GM23338 (cell line): ENCODE results near the gene ZFP36L1. TPM values are rescaled to one million over a fixed set of nuclear protein-coding genes. Genes with fewer than 3 reads are reported as not detected.

Source experiments
- ATAC-seq: fragments of 200-7000 bp; cut with Tn5 transposase; 3 replicates; pipeline ENCODE4 v1.9.1; 2020
- DNase-seq: peaks from one replicate; pipeline ENCODE4 v3.0.0-alpha.2; 2015; ENCODE audit warnings: low spot score
- H2AFZ ChIP-seq: fragments of 200-600 bp; sonication (generic); 2 replicates; pipeline ENCODE4 v1.8.0; 2016; ENCODE audit warnings: antibody characterized with exemption, mild to moderate bottlenecking, moderate library complexity
- H3F3A ChIP-seq: fragments of 200-600 bp; sonication (generic); replicated peaks from 2 replicates; pipeline ENCODE4 v1.8.0; 2017; ENCODE audit warnings: antibody characterized with exemption, mixed run types, low read depth
- H3K27ac ChIP-seq: fragments of 200-600 bp; sonication (generic); 2 replicates; pipeline ENCODE4 v1.6.1; 2016; ENCODE audit warnings: low read depth
- H3K27me3 ChIP-seq: fragments of 200-600 bp; sonication (generic); 2 replicates; pipeline ENCODE4 v1.8.0; 2016; ENCODE audit warnings: mild to moderate bottlenecking, mixed run types, moderate library complexity; ENCODE audit not compliant: insufficient read depth
- H3K36me3 ChIP-seq: fragments of 200-600 bp; sonication (generic); 2 replicates; pipeline ENCODE4 v1.8.0; 2016; ENCODE audit warnings: mild to moderate bottlenecking; ENCODE audit not compliant: insufficient read depth
- H3K4me1 ChIP-seq: fragments of 200-600 bp; sonication (generic); 2 replicates; pipeline ENCODE4 v1.8.0; 2016; ENCODE audit warnings: mild to moderate bottlenecking, moderate library complexity; ENCODE audit not compliant: insufficient read depth
- H3K4me2 ChIP-seq: fragments of 200-600 bp; sonication (generic); 2 replicates; pipeline ENCODE4 v1.7.1; 2017; ENCODE audit warnings: mixed run types
- H3K4me3 ChIP-seq: fragments of 200-600 bp; sonication (generic); 2 replicates; pipeline ENCODE4 v1.6.1; 2016; ENCODE audit warnings: mixed run types
- H3K79me2 ChIP-seq: fragments of 200-600 bp; sonication (generic); replicated peaks from 2 replicates; pipeline ENCODE4 v1.8.0; 2017; ENCODE audit warnings: mild to moderate bottlenecking; ENCODE audit not compliant: insufficient read depth
- H3K9me2 ChIP-seq: fragments of 200-600 bp; sonication (generic); 2 replicates; pipeline ENCODE4 v1.8.0; 2017; ENCODE audit not compliant: insufficient read depth
- H4K20me1 ChIP-seq: fragments of 200-600 bp; sonication (generic); replicated peaks from 2 replicates; pipeline ENCODE4 v1.8.0; 2017; ENCODE audit warnings: mild to moderate bottlenecking; ENCODE audit not compliant: insufficient read depth
- H3K27ac Mint-ChIP-seq: 2 replicates; pipeline ENCODE4 v1.8.0; 2020; ENCODE audit warnings: inconsistent platforms, mild to moderate bottlenecking, moderate library complexity, mixed read lengths
- H3K27me3 Mint-ChIP-seq: 3 replicates; pipeline ENCODE4 v1.8.0; 2022; ENCODE audit warnings: low read depth, mild to moderate bottlenecking, moderate library complexity, mixed read lengths, inconsistent platforms; ENCODE audit not compliant: insufficient read depth, poor library complexity
- H3K36me3 Mint-ChIP-seq: 3 replicates; pipeline ENCODE4 v1.8.0; 2021; ENCODE audit warnings: low read depth, mild to moderate bottlenecking, inconsistent platforms, moderate library complexity, mixed read lengths
- H3K4me1 Mint-ChIP-seq: 3 replicates; pipeline ENCODE4 v1.8.0; 2020; ENCODE audit warnings: mild to moderate bottlenecking, inconsistent platforms, mixed read lengths
- H3K4me3 Mint-ChIP-seq: 3 replicates; pipeline ENCODE4 v1.8.0; 2021; ENCODE audit warnings: moderate library complexity, mild to moderate bottlenecking, inconsistent platforms, mixed read lengths
- H3K9me3 Mint-ChIP-seq: 3 replicates; pipeline ENCODE4 v1.8.0; 2020; ENCODE audit warnings: moderate library complexity, mild to moderate bottlenecking, inconsistent platforms, mixed read lengths
- CREB1 ChIP-seq: fragments of 250-450 bp; sonication (Bioruptor Pico); IDR thresholded peaks from 2 replicates; pipeline ENCODE4 v1.5.0; 2020; ENCODE audit warnings: low read depth, mild to moderate bottlenecking, moderate library complexity
- EZH2 ChIP-seq: fragments of 200-600 bp; sonication (generic); IDR thresholded peaks from one replicate; pipeline ENCODE4 v1.8.0; 2017; ENCODE audit warnings: antibody characterized with exemption, mild to moderate bottlenecking, low read depth; ENCODE audit not compliant: unreplicated experiment
- EZH2phosphoT487 ChIP-seq: fragments of 200-600 bp; sonication (generic); IDR thresholded peaks from one replicate; pipeline ENCODE4 v1.8.1; 2018; ENCODE audit warnings: antibody characterized with exemption; ENCODE audit not compliant: unreplicated experiment
- JUNB ChIP-seq: IDR thresholded peaks from one replicate; pipeline ENCODE4 v1.6.1; 2016; ENCODE audit warnings: antibody characterized with exemption; ENCODE audit not compliant: unreplicated experiment
- NANOG ChIP-seq: IDR thresholded peaks from 2 replicates; pipeline ENCODE4 v1.6.1; 2016; ENCODE audit warnings: antibody characterized with exemption, borderline replicate concordance
- POLR2AphosphoS5 ChIP-seq: IDR thresholded peaks from 2 replicates; pipeline ENCODE4 v1.6.1; 2016; ENCODE audit warnings: antibody characterized with exemption, low read depth
- STAT1 ChIP-seq: IDR thresholded peaks from one replicate; pipeline ENCODE4 v1.6.1; 2016; ENCODE audit warnings: antibody characterized with exemption; ENCODE audit not compliant: unreplicated experiment
- ZNF114 ChIP-seq: fragments of 250-450 bp; sonication (Bioruptor Pico); IDR thresholded peaks from 2 replicates; pipeline ENCODE4 v1.5.0; 2020; ENCODE audit warnings: mild to moderate bottlenecking, moderate library complexity
- ZNF331 ChIP-seq: fragments of 250-450 bp; sonication (Bioruptor Pico); IDR thresholded peaks from 2 replicates; pipeline ENCODE4 v1.5.0; 2020; ENCODE audit warnings: low read depth, mild to moderate bottlenecking, moderate library complexity
- ZNF462 ChIP-seq: fragments of 250-450 bp; sonication (Bioruptor Pico); IDR thresholded peaks from 2 replicates; pipeline ENCODE4 v1.5.0; 2020; ENCODE audit warnings: mild to moderate bottlenecking, moderate library complexity
- polyA plus RNA-seq: library from polyadenylated mRNA; unstranded; fragments of >200 nt; fragmentation: Nextera tagmentation; extraction: Ambion mirVana; gene quantifications from 2 replicates; pipeline ENCODE4 v1.2.1, GENCODE V29; 2016
- total RNA-seq: library from RNA; depleted of rRNA; stranded (reverse); fragments of >200 nt; shearing (Covaris generic); gene quantifications from 2 replicates; pipeline ENCODE4 v1.2.3, GENCODE V29; 2014
- TF ChIP-seq, protein P1 (sequence below), 2 experiments: fragments of 200-600 bp in 1 of 2; sonication (generic) in 1 of 2; conservative IDR thresholded peaks; 2 replicates each; pipeline versions ENCODE4 v1.5.1 to v1.6.1; 2016 to 2017; ENCODE audit warnings: antibody characterized with exemption in 2 of 2, low read depth in 2 of 2, mild to moderate bottlenecking in 2 of 2, moderate library complexity in 1 of 2
- TF ChIP-seq, protein P2 (sequence below): IDR thresholded peaks from 2 replicates; pipeline ENCODE4 v1.6.1; 2016; ENCODE audit warnings: antibody characterized with exemption
- TF ChIP-seq, protein P3 (sequence below): IDR thresholded peaks from one replicate; pipeline ENCODE4 v1.6.1; 2018; ENCODE audit warnings: antibody characterized with exemption; ENCODE audit not compliant: unreplicated experiment

ZFP36L1 gene
- total and polyA plus RNA-seq, 2 experiments from 2014 or later: 148 to 382 TPM

DNA sequence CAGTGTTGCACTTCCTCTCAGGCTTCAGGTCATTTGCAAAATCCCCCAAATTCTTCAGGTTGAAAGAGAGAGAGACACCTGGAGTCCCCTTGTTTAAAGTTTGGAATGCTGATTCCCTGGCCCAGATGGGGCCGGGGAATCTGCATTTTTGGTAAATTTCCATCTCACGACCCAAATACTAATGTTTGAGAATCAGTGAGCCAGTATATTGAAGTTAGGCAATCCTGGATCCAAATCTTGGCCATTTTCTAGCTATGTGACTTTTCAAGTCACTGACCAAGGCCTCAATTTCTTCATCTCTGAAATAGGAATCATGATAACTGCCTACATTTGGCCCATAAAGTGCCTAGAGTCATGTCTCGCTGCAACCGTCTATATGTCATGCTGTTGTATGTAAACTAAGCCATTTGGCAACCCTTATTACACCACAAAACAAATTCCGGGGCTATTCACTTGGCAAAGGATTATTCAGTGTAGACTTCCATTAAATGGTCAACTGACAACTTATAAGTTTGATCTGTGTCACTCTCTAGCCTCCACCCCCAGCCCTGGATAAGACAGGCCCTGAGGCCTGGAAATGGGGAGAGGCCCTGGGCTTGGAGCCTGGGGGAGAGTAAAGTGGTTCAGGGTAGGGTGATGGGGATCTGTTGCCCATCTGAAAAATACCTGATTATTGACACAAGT is 3.7 kb upstream of the ZFP36L1 start:
- H3K27ac ChIP-seq: peak overlapping the region; percentile 100
- DNase-seq (peak; percentile 97), ATAC-seq (peak; percentile 0)
- no peaks in the 10 kb centered on the region for H3K36me3 ChIP-seq
- no peaks in the 10 kb centered on the region for H3K9me2 ChIP-seq
- Mint-ChIP-seq H3K27me3 (peaks cover 40% of the 10 kb centered on the region), H3K9me3 (peaks cover 21% of the 10 kb centered on the region), H3K27ac (peak overlapping the region; percentile 98), H3K4me3 (peak overlapping the region; percentile 95), H3K36me3 (peaks cover 40% of the 10 kb centered on the region), H3K4me1 (peaks cover 26% of the 10 kb centered on the region)
- no peaks in the 10 kb centered on the region for H3K27me3 ChIP-seq
- H4K20me1 ChIP-seq: peaks cover 6% of the 10 kb centered on the region
- TF ChIP-seq ZNF462 (CRISPR knock-in tag) (peak; percentile 58; the same call in 1 of the 2 replicates), EZH2 (no peak), CREB1 (CRISPR knock-in tag) (peak; percentile 76), STAT1 (no peak), ZNF114 (CRISPR knock-in tag) (0 out of 2 replicates have a peak, but pooled peaks have one; percentile 59), JUNB (no peak), POLR2AphosphoS5 (no peak), EZH2phosphoT487 (no peak), ZNF331 (CRISPR knock-in tag) (no peak), NANOG (0 out of 2 replicates have a peak, but pooled peaks have one; percentile 37)
- TF ChIP-seq, protein P1, sequence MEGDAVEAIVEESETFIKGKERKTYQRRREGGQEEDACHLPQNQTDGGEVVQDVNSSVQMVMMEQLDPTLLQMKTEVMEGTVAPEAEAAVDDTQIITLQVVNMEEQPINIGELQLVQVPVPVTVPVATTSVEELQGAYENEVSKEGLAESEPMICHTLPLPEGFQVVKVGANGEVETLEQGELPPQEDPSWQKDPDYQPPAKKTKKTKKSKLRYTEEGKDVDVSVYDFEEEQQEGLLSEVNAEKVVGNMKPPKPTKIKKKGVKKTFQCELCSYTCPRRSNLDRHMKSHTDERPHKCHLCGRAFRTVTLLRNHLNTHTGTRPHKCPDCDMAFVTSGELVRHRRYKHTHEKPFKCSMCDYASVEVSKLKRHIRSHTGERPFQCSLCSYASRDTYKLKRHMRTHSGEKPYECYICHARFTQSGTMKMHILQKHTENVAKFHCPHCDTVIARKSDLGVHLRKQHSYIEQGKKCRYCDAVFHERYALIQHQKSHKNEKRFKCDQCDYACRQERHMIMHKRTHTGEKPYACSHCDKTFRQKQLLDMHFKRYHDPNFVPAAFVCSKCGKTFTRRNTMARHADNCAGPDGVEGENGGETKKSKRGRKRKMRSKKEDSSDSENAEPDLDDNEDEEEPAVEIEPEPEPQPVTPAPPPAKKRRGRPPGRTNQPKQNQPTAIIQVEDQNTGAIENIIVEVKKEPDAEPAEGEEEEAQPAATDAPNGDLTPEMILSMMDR (conservative IDR thresholded peaks at IDR 0.05; ENCODE audit: low read depth in 2 of 2): no peak
- TF ChIP-seq, protein P2, sequence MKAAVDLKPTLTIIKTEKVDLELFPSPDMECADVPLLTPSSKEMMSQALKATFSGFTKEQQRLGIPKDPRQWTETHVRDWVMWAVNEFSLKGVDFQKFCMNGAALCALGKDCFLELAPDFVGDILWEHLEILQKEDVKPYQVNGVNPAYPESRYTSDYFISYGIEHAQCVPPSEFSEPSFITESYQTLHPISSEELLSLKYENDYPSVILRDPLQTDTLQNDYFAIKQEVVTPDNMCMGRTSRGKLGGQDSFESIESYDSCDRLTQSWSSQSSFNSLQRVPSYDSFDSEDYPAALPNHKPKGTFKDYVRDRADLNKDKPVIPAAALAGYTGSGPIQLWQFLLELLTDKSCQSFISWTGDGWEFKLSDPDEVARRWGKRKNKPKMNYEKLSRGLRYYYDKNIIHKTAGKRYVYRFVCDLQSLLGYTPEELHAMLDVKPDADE: no peak
- TF ChIP-seq, protein P3, sequence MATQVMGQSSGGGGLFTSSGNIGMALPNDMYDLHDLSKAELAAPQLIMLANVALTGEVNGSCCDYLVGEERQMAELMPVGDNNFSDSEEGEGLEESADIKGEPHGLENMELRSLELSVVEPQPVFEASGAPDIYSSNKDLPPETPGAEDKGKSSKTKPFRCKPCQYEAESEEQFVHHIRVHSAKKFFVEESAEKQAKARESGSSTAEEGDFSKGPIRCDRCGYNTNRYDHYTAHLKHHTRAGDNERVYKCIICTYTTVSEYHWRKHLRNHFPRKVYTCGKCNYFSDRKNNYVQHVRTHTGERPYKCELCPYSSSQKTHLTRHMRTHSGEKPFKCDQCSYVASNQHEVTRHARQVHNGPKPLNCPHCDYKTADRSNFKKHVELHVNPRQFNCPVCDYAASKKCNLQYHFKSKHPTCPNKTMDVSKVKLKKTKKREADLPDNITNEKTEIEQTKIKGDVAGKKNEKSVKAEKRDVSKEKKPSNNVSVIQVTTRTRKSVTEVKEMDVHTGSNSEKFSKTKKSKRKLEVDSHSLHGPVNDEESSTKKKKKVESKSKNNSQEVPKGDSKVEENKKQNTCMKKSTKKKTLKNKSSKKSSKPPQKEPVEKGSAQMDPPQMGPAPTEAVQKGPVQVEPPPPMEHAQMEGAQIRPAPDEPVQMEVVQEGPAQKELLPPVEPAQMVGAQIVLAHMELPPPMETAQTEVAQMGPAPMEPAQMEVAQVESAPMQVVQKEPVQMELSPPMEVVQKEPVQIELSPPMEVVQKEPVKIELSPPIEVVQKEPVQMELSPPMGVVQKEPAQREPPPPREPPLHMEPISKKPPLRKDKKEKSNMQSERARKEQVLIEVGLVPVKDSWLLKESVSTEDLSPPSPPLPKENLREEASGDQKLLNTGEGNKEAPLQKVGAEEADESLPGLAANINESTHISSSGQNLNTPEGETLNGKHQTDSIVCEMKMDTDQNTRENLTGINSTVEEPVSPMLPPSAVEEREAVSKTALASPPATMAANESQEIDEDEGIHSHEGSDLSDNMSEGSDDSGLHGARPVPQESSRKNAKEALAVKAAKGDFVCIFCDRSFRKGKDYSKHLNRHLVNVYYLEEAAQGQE: no peak
- H3K4me1 ChIP-seq: peaks cover 15% of the 10 kb centered on the region
- H3K4me3 ChIP-seq: peak overlapping the region; percentile 92
- peaks cover 31% of the 10 kb centered on the region for H3K79me2 ChIP-seq
- peak overlapping the region; percentile 94 for H3K4me2 ChIP-seq
- H3F3A ChIP-seq: peaks cover 12% of the 10 kb centered on the region
- no peak overlapping the region for H2AFZ ChIP-seq
